Adrenal gland (tissue), 5 donors: ENCODE results near the gene ZNF398.
"Not testable (repeated sequence)": the region's sequence is repeated elsewhere in the genome, so short reads cannot be mapped to it uniquely, and the experiment has no call there.

Experiments
- CTCF ChIP-seq, 6 experiments: fragments of 450-650 bp in 4 of 6; fragments of 200-600 bp in 2 of 6; sonication (generic) in 1 of 6; IDR thresholded peaks; 1 replicate in 5 of 6; 2 replicates in 1 of 6; pipeline versions ENCODE4 v1.5.1 to v1.8.0; 2016 to 2021; ENCODE audit warnings: antibody characterized with exemption in 6 of 6, mild to moderate bottlenecking in 2 of 6, moderate library complexity in 1 of 6
- POLR2A ChIP-seq, 2 donors: fragments of 450-650 bp; IDR thresholded peaks; one replicate each; pipeline ENCODE4 v1.6.1; 2017; ENCODE audit warnings: antibody characterized with exemption in 2 of 2, mild to moderate bottlenecking in 2 of 2, moderate library complexity in 1 of 2
- donor health status: DM: no; HTN: no; CAD: no.

DNA sequence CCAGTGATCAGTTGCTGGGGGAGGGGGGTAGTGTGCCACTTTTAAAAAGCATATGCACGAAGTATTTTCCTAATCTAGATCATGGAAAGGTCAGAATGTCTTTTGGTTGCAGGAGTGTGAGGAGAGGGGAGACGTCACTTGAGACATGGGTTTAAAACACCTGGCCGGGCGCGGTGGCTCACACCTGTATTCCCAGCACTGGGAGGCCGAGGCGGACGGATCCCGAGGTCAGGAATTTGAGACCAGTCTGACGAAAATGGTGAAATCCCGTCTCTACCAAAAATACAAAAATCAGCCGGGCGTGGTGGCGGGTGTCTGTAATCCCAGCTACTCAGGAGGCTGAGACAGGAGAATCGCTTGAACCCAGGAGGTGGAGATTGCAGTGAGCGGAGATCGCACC, 79.1 kb downstream of the ZNF398 start:
- not testable (repeated sequence) for TF ChIP-seq CTCF, POLR2A (IDR thresholded peaks at IDR 0.05)
